Measurements from ENCODE around the gene ZNF26.

Gene ZNF26

GRCh38 chr12:133061954-133062353 lies 75.8 kb downstream of the ZNF26 start:
- DNase-seq (ENCODE audit: low read depth in 3 of 3): no peak

- no peak for DNase-seq (ENCODE audit: low read depth in 3 of 3)
These were observed 77.4 kb downstream of the ZNF26 start for GRCh38 chr12:133063556-133063955.

GRCh38 chr12:133073836-133074235 lies 87.7 kb downstream of the ZNF26 start:
- DNase-seq (ENCODE audit: low read depth in 3 of 3): no peak
